Spleen (tissue), 11 donors: ENCODE measurements around the gene FHL2. TPM values are rescaled to one million over a fixed set of nuclear protein-coding genes. Genes with fewer than 3 reads are reported as not detected.

Source experiments
- DNase-seq: peaks from one replicate; pipeline ENCODE4 v3.0.0-alpha.2; 2020
- H3K27ac ChIP-seq, 8 donors: fragments of 200-600 bp; sonication (generic) in 7 of 8; 1 replicate in 4 of 8; 2 replicates in 4 of 8; pipeline versions ENCODE4 v1.5.0 to v1.8.0; 2016 to 2021; ENCODE audit warnings: inconsistent platforms in 4 of 8, mild to moderate bottlenecking in 4 of 8, moderate library complexity in 1 of 8
- H3K27me3 ChIP-seq, 7 donors: fragments of 200-600 bp; sonication (generic) in 6 of 7; replicated peaks in 1 of 7; 1 replicate in 4 of 7; 2 replicates in 3 of 7; pipeline versions ENCODE4 v1.5.0 to v1.8.0; 2016 to 2021; ENCODE audit warnings: inconsistent platforms in 3 of 7, mild to moderate bottlenecking in 1 of 7
- H3K36me3 ChIP-seq, 6 donors: fragments of 200-600 bp; sonication (generic) in 5 of 6; 1 replicate in 4 of 6; 2 replicates in 2 of 6; pipeline versions ENCODE4 v1.5.0 to v1.8.0; 2016 to 2021; ENCODE audit warnings: inconsistent platforms in 2 of 6
- H3K4me1 ChIP-seq, 6 donors: fragments of 200-600 bp; sonication (generic) in 5 of 6; 1 replicate in 3 of 6; 2 replicates in 3 of 6; pipeline versions ENCODE4 v1.5.0 to v1.8.0; 2016 to 2021; ENCODE audit warnings: inconsistent platforms in 3 of 6
- H3K4me3 ChIP-seq, 8 donors: fragments of 200-600 bp; sonication (generic) in 7 of 8; 1 replicate in 4 of 8; 2 replicates in 4 of 8; pipeline versions ENCODE4 v1.5.0 to v1.8.0; 2016 to 2021; ENCODE audit warnings: inconsistent platforms in 4 of 8, mild to moderate bottlenecking in 4 of 8, moderate library complexity in 2 of 8
- H3K9me3 ChIP-seq, 8 donors: fragments of 200-600 bp; sonication (generic) in 7 of 8; 1 replicate in 4 of 8; 2 replicates in 4 of 8; pipeline versions ENCODE4 v1.5.0 to v1.8.0; 2016 to 2021; ENCODE audit warnings: inconsistent platforms in 4 of 8
- CTCF ChIP-seq, 11 experiments: fragments of 200-600 bp in 7 of 11; fragments of 450-650 bp in 4 of 11; sonication (generic) in 4 of 11; IDR thresholded peaks in 8 of 11; conservative IDR thresholded peaks in 3 of 11; 1 replicate in 7 of 11; 2 replicates in 4 of 11; pipeline versions ENCODE4 v1.4.0 to v1.8.0; 2016 to 2021; ENCODE audit warnings: antibody characterized with exemption in 11 of 11, inconsistent platforms in 4 of 11, mild to moderate bottlenecking in 1 of 11
- POLR2A ChIP-seq, 3 donors: fragments of 450-650 bp; IDR thresholded peaks; one replicate each; pipeline ENCODE4 v1.5.1; 2017; ENCODE audit warnings: antibody characterized with exemption in 3 of 3, mild to moderate bottlenecking in 1 of 3
- POLR2AphosphoS5 ChIP-seq, 3 donors: sonication (generic); formaldehyde crosslinking; IDR thresholded peaks; one replicate each; pipeline ENCODE4 v1.5.1; 2017; ENCODE audit warnings: antibody characterized with exemption in 3 of 3
- WGBS, 5 donors: extraction: QIAGEN DNeasy Blood & Tissue Kit in 3 of 5; methylation state at CpG; one replicate each; pipeline versions ENCODE4 v1.1.5 to v1.1.7; 2013 to 2018; 5-methylcytosine and 5-hydroxymethylcytosine counted together
- intact Hi-C: fragments of 100-400 bp; cut with DNase I; formaldehyde crosslinking; loops from one replicate; pipeline ENCODE4 v1.15.0; 2023; ENCODE audit warnings: low total_unique reads
- polyA plus RNA-seq, 3 donors: library from polyadenylated mRNA; stranded (reverse); fragments of 200-250 nt; gene quantifications; one replicate each; pipeline ENCODE4 v1.2.1, GENCODE V29; 2013
- total RNA-seq, 7 donors: library from RNA; depleted of rRNA in 3 of 7; stranded (reverse); fragments of >200 nt in 3 of 7; fragmentation: NEBNext Ultra II Directional in 4 of 7; extraction: Animal tissue kit (Norgen Biotek cat#: 25700) in 4 of 7; gene quantifications; one replicate each; pipeline versions ENCODE4 v1.1.0 to v1.2.1, GENCODE V29; 2016 to 2021
- donor health status: healthy with polysubstance abuse.
- donor health status: DM: no; HTN: no; CAD: no; lungs with moderate emphysema.
- donor health status: DM: no; HTN: no; CAD: no.
- donor health status: Bipolar disorder and iron deficiency.
- donor health status: healthy.
- donor health status: DM: no; HTN: no; CAD: no.
- donor health status: DM: yes; HTN: yes; CAD: no.

FHL2 gene
- total and polyA plus RNA-seq, 10 donors = 6.8 to 27.4 (median 18.9) TPM

DNA sequence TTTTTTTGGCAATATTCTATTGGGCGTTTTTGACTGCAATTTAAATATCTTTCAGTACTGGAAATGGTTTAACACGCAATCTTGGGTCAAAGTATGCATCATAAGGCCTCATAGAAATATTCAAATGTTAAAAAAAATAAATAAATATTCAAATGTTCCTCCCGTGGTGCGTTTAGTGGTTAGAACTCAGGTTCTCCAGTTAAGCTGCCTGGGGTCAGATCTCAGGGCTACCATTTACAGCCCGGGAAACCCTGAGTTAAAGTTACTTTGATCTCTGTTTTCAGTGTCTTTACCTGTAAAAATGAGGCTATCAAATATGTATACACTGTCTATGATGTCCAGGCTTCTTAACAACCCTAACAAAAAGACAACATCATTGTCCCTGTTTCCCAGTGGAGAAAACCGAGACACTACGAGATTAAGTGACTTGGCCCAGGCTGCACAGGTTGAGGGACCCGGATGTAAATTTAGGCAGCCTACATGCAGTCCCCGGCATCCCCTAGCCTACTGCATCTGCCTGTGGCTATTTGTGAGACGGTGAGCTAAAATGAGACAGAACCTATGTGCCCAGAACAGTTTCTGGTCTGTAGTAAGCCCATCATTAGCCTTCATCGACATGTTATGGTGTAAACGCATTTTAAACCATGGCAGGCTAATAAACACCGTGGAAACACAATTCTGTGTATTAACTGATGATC is 1.7 kb downstream of the FHL2 start:
- 88 to 92% (median 88%) methylated on average over 13 of the region's 13 CpGs for WGBS, 5 donors
- Histone ChIP-seq H3K9me3 (no peaks in the 10 kb centered on the region), H3K36me3 (no peaks in the 10 kb centered on the region), H3K27me3 (peaks cover 0 to 49% (median 30%) of the 10 kb centered on the region in 7 donors), H3K4me1 (peaks cover 3 to 24% (median 13%) of the 10 kb centered on the region in 6 donors), H3K4me3 (peak overlapping the region in 5 of 8 donors; percentile 41 to 71 (median 44)), H3K27ac (peak overlapping the region in 1 of 8 donors; percentile 78)
- TF ChIP-seq POLR2A (IDR thresholded peaks at IDR 0.05) (no peak), POLR2AphosphoS5 (IDR thresholded peaks at IDR 0.05) (no peak), CTCF (IDR thresholded peaks at IDR 0.05 in 8 of 11, conservative IDR thresholded peaks at IDR 0.05 in 3 of 11) (no peak)
- intact Hi-C loops = no loop called here
- DNase-seq = no peak

DNA sequence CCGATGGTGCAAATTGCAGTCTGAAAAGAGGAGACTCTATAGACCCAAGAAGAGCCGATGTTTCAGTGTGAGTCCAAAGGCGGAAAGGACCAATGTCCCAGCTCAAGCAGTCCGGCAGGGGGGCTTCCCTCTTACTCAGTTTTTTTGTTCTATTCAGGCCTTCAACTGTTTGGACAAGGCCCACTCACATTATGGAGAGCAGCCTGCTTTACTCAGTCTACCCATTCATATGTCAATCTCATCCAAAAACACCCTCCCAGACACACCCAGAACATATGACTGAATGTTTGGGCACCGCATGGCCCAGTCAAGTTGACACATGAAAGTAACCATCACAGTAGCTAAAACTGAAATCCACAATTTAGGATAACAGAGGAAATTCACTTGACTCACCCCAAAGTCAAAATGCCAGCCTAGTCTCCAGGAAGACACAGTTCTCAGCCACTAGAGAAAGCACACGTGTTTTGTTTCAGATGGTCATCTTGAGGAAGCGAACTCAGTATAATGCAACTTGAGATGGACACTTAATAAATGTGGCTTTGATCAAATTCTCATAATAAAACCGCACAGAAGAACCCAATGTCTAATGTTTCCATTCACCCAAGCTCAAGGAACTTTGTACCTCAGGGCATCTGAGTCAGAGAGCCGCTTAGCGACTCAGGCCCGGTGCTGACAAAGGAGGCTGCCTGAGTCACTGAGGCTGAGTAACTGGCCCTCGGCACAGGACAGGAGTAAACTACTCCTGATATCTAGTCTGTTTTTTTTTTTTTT is 2.4 kb downstream of the FHL2 start:
- 85 to 95% (median 91%) methylated on average over 12 of the region's 12 CpGs for WGBS, 5 donors
- DNase-seq = no peak
- TF ChIP-seq POLR2A (IDR thresholded peaks at IDR 0.05) = no peak
- TF ChIP-seq POLR2AphosphoS5 (IDR thresholded peaks at IDR 0.05) = no peak
- TF ChIP-seq CTCF (IDR thresholded peaks at IDR 0.05 in 8 of 11, conservative IDR thresholded peaks at IDR 0.05 in 3 of 11) = no peak
- Histone ChIP-seq H3K9me3 (no peaks in the 10 kb centered on the region), H3K27ac (no peak overlapping the region), H3K4me1 (peaks cover 3 to 24% (median 13%) of the 10 kb centered on the region in 6 donors), H3K27me3 (peaks cover 0 to 49% (median 30%) of the 10 kb centered on the region in 7 donors), H3K4me3 (peak overlapping the region in 1 of 8 donors; percentile 21), H3K36me3 (no peaks in the 10 kb centered on the region)
- intact Hi-C loops = no loop called here

GRCh38 chr2:105395691-105396090 is 3.2 kb downstream of the FHL2 start:
- Histone ChIP-seq H3K9me3 (no peaks in the 10 kb centered on the region), H3K27ac (no peak overlapping the region), H3K27me3 (peaks cover 0 to 49% (median 30%) of the 10 kb centered on the region in 7 donors), H3K4me1 (peaks cover 3 to 24% (median 13%) of the 10 kb centered on the region in 6 donors), H3K4me3 (no peak overlapping the region), H3K36me3 (no peaks in the 10 kb centered on the region)
- 87 to 96% (median 92%) methylated on average over 7 of the region's 7 CpGs for WGBS, 5 donors
- intact Hi-C loops = no loop called here
- TF ChIP-seq POLR2A (IDR thresholded peaks at IDR 0.05) (no peak), POLR2AphosphoS5 (IDR thresholded peaks at IDR 0.05) (no peak), CTCF (IDR thresholded peaks at IDR 0.05 in 8 of 11, conservative IDR thresholded peaks at IDR 0.05 in 3 of 11) (no peak)
- no peak for DNase-seq
